Transverse colon (tissue), 4 donors: Measurements from ENCODE around the gene NTRK2. TPM values are rescaled to one million over a fixed set of nuclear protein-coding genes. Genes with fewer than 3 reads are reported as not detected.

Experiments
- DNase-seq: peaks from one replicate; pipeline ENCODE4 v3.0.0-alpha.2; 2019
- H3K27ac ChIP-seq, 4 donors: fragments of 200-600 bp; sonication (generic); 2 replicates each; pipeline ENCODE4 v1.5.1; 2016 to 2018; ENCODE audit warnings: inconsistent platforms in 4 of 4
- H3K27me3 ChIP-seq: fragments of 200-600 bp; sonication (generic); 2 replicates; pipeline ENCODE4 v1.5.1; 2017; ENCODE audit warnings: inconsistent platforms
- H3K36me3 ChIP-seq, 4 donors: fragments of 200-600 bp; sonication (generic); 2 replicates each; pipeline ENCODE4 v1.5.1; 2017 to 2019; ENCODE audit warnings: inconsistent platforms in 4 of 4
- H3K4me1 ChIP-seq, 4 donors: fragments of 200-600 bp; sonication (generic); 2 replicates each; pipeline ENCODE4 v1.5.1; 2017 to 2020; ENCODE audit warnings: inconsistent platforms in 4 of 4
- H3K4me3 ChIP-seq, 4 donors: fragments of 200-600 bp; sonication (generic); 1 replicate in 1 of 4; 2 replicates in 3 of 4; pipeline versions ENCODE4 v1.5.1 to v1.6.1; 2017 to 2019; ENCODE audit warnings: inconsistent platforms in 4 of 4
- H3K9me3 ChIP-seq, 2 donors: fragments of 200-600 bp; sonication (generic); 2 replicates each; pipeline ENCODE4 v1.5.1; 2017 to 2019; ENCODE audit warnings: inconsistent platforms in 2 of 2
- CTCF ChIP-seq, 5 experiments: fragments of 200-600 bp in 3 of 5; fragments of 450-650 bp in 2 of 5; sonication (generic) in 3 of 5; IDR thresholded peaks; 1 replicate in 2 of 5; 2 replicates in 3 of 5; pipeline ENCODE4 v1.5.1; 2016 to 2017; ENCODE audit warnings: antibody characterized with exemption in 5 of 5, inconsistent platforms in 3 of 5, mild to moderate bottlenecking in 2 of 5, moderate library complexity in 1 of 5
- EP300 ChIP-seq: sonication (generic); formaldehyde crosslinking; IDR thresholded peaks from one replicate; pipeline ENCODE4 v1.6.1; 2017; ENCODE audit warnings: antibody characterized with exemption, low read depth
- POLR2A ChIP-seq: fragments of 450-650 bp; IDR thresholded peaks from one replicate; pipeline ENCODE4 v1.6.1; 2016; ENCODE audit warnings: antibody characterized with exemption, mild to moderate bottlenecking, moderate library complexity
- POLR2AphosphoS5 ChIP-seq, 3 donors: sonication (generic); formaldehyde crosslinking; IDR thresholded peaks; one replicate each; pipeline ENCODE4 v1.6.1; 2016; ENCODE audit warnings: antibody characterized with exemption in 3 of 3
- WGBS, 2 donors: methylation state at CpG; one replicate each; pipeline ENCODE4 v1.1.5; 2018; ENCODE audit warnings: low coverage in 1 of 2; 5-methylcytosine and 5-hydroxymethylcytosine counted together
- in situ Hi-C, 4 donors: fragments of 200-750 bp; cut with MboI; loops; one replicate each; pipeline versions ENCODE4 v1.15.0 to v1.15.1; 2017; ENCODE audit warnings: low sequenced_read_pairs in 3 of 4, low pct_ligation_motif_present in 1 of 4, low pct_unique_long_range_greater_than_20kb in 1 of 4
- intact Hi-C: fragments of 100-400 bp; cut with DNase I; formaldehyde crosslinking; loops from one replicate; pipeline ENCODE4 v1.15.1; 2023; ENCODE audit warnings: low total_unique reads
- total RNA-seq, 4 donors: library from RNA; depleted of rRNA; stranded (reverse); fragments of >200 nt; gene quantifications; one replicate each; pipeline ENCODE4 v1.1.0, GENCODE V29; 2016

The NTRK2 gene
- total RNA-seq, result 10 to 100 TPM in 1 of 4 donors, 1 to 10 TPM in 3; 2.2 to 10.1 (median 6.4) TPM

GRCh38 chr9:84669288-84670137 lies at the start of gene NTRK2:
Gene NTRK2, plus strand, starts transcription at chr9:84669729. Its CDS starts 1,020 bp downstream, at chr9:84670749.
- in situ Hi-C loops, result loop anchor here in 1 of 4 donors (25.0 kb wide), 1 partner anchor 593 kb away; no protein-coding TSS in a partner anchor
- Histone ChIP-seq H3K9me3 (no peaks in the 10 kb centered on the region), H3K36me3 (no peaks in the 10 kb centered on the region), H3K4me3 (peak within 1 kb of the TSS in 3 of 4 donors; percentile 0 to 53 (median 31)), H3K27ac (peak within 1 kb of the TSS in 1 of 4 donors; percentile 17), H3K27me3 (peaks cover 63% of the 10 kb centered on the region), H3K4me1 (peaks cover 11 to 31% (median 20%) of the 10 kb centered on the region in 4 donors)
- intact Hi-C loops, result no loop called here
- DNase-seq, result no peak
- TF ChIP-seq POLR2AphosphoS5 (IDR thresholded peaks at IDR 0.05) (no peak), CTCF (IDR thresholded peaks at IDR 0.05) (peak in 3 of 5 experiments; percentile 7 to 26 (median 13))
- 0 to 4% methylated on average over 5 to 69 of the region's 69 CpGs for WGBS, 2 donors

DNA sequence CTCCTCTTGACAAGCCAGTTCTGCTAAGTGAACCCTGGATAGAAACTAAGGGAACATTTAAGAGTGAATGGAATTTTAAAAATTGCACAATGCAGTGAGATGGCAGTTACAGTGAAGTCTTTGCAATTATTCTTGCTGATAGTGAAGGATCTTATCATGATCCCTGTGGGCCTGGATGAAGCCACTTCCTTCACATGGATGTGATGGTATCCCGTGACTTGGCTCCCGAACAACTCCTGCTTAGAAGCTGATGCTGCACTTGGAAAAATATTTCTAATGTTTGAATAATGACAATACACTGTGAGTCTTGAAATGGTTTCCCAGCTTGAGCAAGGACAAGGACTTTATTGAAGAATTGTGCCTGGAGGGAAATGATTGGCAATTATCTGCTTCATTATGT lies 49.2 kb upstream of the NTRK2 start:
- Histone ChIP-seq H3K27ac (no peak overlapping the region), H3K27me3 (no peaks in the 10 kb centered on the region), H3K4me3 (no peak overlapping the region), H3K36me3 (no peaks in the 10 kb centered on the region), H3K4me1 (no peaks in the 10 kb centered on the region), H3K9me3 (no peaks in the 10 kb centered on the region)
- 90% methylated on average over 2 of the region's 2 CpGs; no CpG with 5 or more reads in 1 of the 2 donors for WGBS, 2 donors
- no peak for DNase-seq
- in situ Hi-C loops (no loop called here), intact Hi-C loops (no loop called here)
- no peak for TF ChIP-seq EP300
- TF ChIP-seq POLR2AphosphoS5 (IDR thresholded peaks at IDR 0.05), result no peak
- TF ChIP-seq CTCF (IDR thresholded peaks at IDR 0.05), result no peak
- TF ChIP-seq POLR2A, result no peak

GRCh38 chr9:84621811-84622210 lies 47.7 kb upstream of the NTRK2 start:
- intact Hi-C loops (no loop called here), in situ Hi-C loops (no loop called here)
- H3K9me3 ChIP-seq, result no peaks in the 10 kb centered on the region
- H3K36me3 ChIP-seq, result no peaks in the 10 kb centered on the region
- DNase-seq, result no peak
- H3K4me3 ChIP-seq, result no peak overlapping the region
- 83 to 100% methylated on average over 1 to 2 of the region's 2 CpGs for WGBS, 2 donors
- H3K27me3 ChIP-seq, result no peaks in the 10 kb centered on the region
- no peak overlapping the region for H3K27ac ChIP-seq
- TF ChIP-seq CTCF (IDR thresholded peaks at IDR 0.05), result no peak
- no peak for TF ChIP-seq POLR2A
- TF ChIP-seq POLR2AphosphoS5 (IDR thresholded peaks at IDR 0.05), result no peak
- no peak for TF ChIP-seq EP300
- H3K4me1 ChIP-seq, result no peaks in the 10 kb centered on the region

- in situ Hi-C loops, result no loop called here
- Histone ChIP-seq H3K9me3 (no peaks in the 10 kb centered on the region), H3K4me1 (no peaks in the 10 kb centered on the region), H3K36me3 (no peaks in the 10 kb centered on the region), H3K27ac (no peak overlapping the region), H3K27me3 (no peaks in the 10 kb centered on the region), H3K4me3 (no peak overlapping the region)
- DNase-seq, result no peak
- intact Hi-C loops, result no loop called here
- 82 to 87% methylated on average over 5 to 7 of the region's 7 CpGs for WGBS, 2 donors
- TF ChIP-seq EP300, result no peak
- no peak for TF ChIP-seq CTCF (IDR thresholded peaks at IDR 0.05)
- no peak for TF ChIP-seq POLR2AphosphoS5 (IDR thresholded peaks at IDR 0.05)
- TF ChIP-seq POLR2A, result no peak
Measured at GRCh38 chr9:84622981-84623380, 46.5 kb upstream of the NTRK2 start.
